ENCODE results near the gene TM9SF1. TPM values are rescaled to one million over a fixed set of nuclear protein-coding genes. Genes with fewer than 3 reads are reported as not detected.

TM9SF1 gene
- total and polyA plus RNA-seq, 9 of the 15 experiments (the other 6 are each of a cell fraction or from before 2014, with no cell fraction given) = 5.3 to 20.3 (median 11.8) TPM

DNA sequence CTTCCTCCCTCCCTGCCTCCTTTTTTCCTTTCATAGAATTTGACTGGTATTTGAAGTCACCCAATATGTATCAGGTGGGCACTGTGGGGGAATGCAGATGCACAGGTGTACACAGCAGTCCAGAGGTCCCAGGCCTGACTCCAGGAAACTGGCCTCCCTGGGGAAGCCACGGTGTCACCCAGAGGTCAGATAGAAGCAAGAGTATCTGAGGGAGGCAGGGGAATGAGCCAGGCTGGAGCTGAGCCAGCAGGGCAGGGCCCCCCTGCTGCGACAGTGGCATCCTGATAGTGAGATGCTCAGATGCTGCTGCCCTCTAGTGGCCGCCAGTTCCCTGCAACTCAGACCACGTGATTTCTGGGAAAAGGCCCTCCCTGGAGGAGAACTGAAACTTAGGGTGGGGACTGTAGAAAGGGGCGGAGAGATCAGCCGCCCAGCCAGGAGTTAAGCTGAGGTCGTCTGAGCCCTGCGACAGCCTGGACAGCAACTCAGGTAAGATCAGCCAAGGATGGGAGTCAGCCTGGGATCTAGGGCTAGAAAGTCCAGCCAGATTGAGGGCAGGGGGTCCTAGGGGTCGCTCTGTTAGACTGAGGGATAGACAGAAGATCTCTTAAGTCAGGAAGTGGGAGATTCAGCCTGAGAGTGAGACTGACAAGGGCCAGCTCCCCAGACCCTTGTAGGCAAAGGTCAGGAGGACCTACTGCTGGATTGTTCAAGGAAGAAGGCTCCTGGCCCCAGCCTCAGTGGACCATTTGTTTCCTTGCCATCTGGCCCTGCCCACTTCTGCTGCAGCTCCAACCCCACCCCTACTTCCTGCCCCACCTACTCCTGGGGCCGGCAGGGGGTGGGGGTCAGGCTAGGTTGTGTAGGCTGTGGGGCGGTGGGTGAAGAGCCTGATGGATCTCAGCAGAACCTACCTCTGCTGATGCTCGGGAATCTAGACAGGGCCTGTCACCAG, 34.1 kb downstream of the TM9SF1 start, which contains the start of gene IRF9 (continued):
- TF ChIP-seq, protein P1, sequence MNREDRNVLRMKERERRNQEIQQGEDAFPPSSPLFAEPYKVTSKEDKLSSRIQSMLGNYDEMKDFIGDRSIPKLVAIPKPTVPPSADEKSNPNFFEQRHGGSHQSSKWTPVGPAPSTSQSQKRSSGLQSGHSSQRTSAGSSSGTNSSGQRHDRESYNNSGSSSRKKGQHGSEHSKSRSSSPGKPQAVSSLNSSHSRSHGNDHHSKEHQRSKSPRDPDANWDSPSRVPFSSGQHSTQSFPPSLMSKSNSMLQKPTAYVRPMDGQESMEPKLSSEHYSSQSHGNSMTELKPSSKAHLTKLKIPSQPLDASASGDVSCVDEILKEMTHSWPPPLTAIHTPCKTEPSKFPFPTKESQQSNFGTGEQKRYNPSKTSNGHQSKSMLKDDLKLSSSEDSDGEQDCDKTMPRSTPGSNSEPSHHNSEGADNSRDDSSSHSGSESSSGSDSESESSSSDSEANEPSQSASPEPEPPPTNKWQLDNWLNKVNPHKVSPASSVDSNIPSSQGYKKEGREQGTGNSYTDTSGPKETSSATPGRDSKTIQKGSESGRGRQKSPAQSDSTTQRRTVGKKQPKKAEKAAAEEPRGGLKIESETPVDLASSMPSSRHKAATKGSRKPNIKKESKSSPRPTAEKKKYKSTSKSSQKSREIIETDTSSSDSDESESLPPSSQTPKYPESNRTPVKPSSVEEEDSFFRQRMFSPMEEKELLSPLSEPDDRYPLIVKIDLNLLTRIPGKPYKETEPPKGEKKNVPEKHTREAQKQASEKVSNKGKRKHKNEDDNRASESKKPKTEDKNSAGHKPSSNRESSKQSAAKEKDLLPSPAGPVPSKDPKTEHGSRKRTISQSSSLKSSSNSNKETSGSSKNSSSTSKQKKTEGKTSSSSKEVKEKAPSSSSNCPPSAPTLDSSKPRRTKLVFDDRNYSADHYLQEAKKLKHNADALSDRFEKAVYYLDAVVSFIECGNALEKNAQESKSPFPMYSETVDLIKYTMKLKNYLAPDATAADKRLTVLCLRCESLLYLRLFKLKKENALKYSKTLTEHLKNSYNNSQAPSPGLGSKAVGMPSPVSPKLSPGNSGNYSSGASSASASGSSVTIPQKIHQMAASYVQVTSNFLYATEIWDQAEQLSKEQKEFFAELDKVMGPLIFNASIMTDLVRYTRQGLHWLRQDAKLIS (CRISPR knock-in tag; IDR thresholded peaks at IDR 0.05) = no peak
- TF ChIP-seq RUNX1 (IDR thresholded peaks at IDR 0.05; ENCODE audit: low read depth) (no peak), TBP (optimal IDR thresholded peaks at IDR 0.05; ENCODE audit: low read depth, low read length) (peak; percentile 36), ZNF764 (CRISPR knock-in tag; IDR thresholded peaks at IDR 0.05; ENCODE audit: low read depth) (no peak), MBD2 (IDR thresholded peaks at IDR 0.05; ENCODE audit: borderline replicate concordance, low read depth) (no peak), FOXA1 (IDR thresholded peaks at IDR 0.05; ENCODE audit: borderline replicate concordance) (no peak), NFATC3 (IDR thresholded peaks at IDR 0.05) (no peak), PTRF (tag; IDR thresholded peaks at IDR 0.05) (no peak), MCM5 (IDR thresholded peaks at IDR 0.05; ENCODE audit: low read depth) (no peak), ZKSCAN8 (CRISPR knock-in tag; IDR thresholded peaks at IDR 0.05) (no peak), ZNF408 (CRISPR knock-in tag; IDR thresholded peaks at IDR 0.05; ENCODE audit: low read depth) (no peak), POLR2AphosphoS5 (IDR thresholded peaks at IDR 0.05; ENCODE audit: control insufficient read depth, insufficient read depth, low read depth, low read length) (0 out of 2 replicates have a peak, but pooled peaks have one; percentile 21), TGIF2 (CRISPR knock-in tag; IDR thresholded peaks at IDR 0.05) (no peak), ERF (CRISPR knock-in tag; IDR thresholded peaks at IDR 0.05) (no peak), DACH1 (IDR thresholded peaks at IDR 0.05; ENCODE audit: partially characterized antibody) (no peak), ZNF134 (CRISPR knock-in tag; conservative IDR thresholded peaks at IDR 0.05) (no peak), ATF7 (IDR thresholded peaks at IDR 0.05) (peak; percentile 58; the same call in 1 of the 2 replicates), ZNF165 (CRISPR knock-in tag; IDR thresholded peaks at IDR 0.05; ENCODE audit: borderline replicate concordance) (no peak)
- TF ChIP-seq, protein P2, sequence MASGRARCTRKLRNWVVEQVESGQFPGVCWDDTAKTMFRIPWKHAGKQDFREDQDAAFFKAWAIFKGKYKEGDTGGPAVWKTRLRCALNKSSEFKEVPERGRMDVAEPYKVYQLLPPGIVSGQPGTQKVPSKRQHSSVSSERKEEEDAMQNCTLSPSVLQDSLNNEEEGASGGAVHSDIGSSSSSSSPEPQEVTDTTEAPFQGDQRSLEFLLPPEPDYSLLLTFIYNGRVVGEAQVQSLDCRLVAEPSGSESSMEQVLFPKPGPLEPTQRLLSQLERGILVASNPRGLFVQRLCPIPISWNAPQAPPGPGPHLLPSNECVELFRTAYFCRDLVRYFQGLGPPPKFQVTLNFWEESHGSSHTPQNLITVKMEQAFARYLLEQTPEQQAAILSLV (tag; IDR thresholded peaks at IDR 0.05) = no peak
- TF ChIP-seq, protein P3, sequence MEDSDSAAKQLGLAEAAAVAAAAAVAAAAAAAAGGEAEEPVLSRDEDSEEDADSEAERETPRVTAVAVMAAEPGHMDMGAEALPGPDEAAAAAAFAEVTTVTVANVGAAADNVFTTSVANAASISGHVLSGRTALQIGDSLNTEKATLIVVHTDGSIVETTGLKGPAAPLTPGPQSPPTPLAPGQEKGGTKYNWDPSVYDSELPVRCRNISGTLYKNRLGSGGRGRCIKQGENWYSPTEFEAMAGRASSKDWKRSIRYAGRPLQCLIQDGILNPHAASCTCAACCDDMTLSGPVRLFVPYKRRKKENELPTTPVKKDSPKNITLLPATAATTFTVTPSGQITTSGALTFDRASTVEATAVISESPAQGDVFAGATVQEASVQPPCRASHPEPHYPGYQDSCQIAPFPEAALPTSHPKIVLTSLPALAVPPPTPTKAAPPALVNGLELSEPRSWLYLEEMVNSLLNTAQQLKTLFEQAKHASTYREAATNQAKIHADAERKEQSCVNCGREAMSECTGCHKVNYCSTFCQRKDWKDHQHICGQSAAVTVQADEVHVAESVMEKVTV (CRISPR knock-in tag; IDR thresholded peaks at IDR 0.05) = peak; percentile 41
- TF ChIP-seq, protein P4, sequence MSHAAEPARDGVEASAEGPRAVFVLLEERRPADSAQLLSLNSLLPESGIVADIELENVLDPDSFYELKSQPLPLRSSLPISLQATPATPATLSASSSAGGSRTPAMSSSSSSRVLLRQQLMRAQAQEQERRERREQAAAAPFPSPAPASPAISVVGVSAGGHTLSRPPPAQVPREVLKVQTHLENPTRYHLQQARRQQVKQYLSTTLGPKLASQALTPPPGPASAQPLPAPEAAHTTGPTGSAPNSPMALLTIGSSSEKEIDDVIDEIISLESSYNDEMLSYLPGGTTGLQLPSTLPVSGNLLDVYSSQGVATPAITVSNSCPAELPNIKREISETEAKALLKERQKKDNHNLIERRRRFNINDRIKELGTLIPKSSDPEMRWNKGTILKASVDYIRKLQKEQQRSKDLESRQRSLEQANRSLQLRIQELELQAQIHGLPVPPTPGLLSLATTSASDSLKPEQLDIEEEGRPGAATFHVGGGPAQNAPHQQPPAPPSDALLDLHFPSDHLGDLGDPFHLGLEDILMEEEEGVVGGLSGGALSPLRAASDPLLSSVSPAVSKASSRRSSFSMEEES (CRISPR knock-in tag; IDR thresholded peaks at IDR 0.05) = peak; percentile 98
